Stimulated activated CD4-positive, alpha-beta T cell treated with anti-CD3 and anti-CD28 coated beads, Interleukin-4, amount 100 ng/mL, for 4 hours (primary cell): ENCODE measurements around the gene MST1.

Experiments
- DNase-seq, 2 experiments: peaks; one replicate each; pipeline ENCODE4 v3.0.0-alpha.2; 2020

The MST1 gene

GRCh38 chr3:49689046-49689907, at the start of gene MST1, which contains the start of gene RNF123:
TSS of gene MST1 (minus strand) at chr3:49689474. CDS start at chr3:49688691, 783 bp downstream.
TSS of gene RNF123 (plus strand) at chr3:49689557. CDS start at chr3:49691166, 1,609 bp downstream.
- DNase-seq: peak; percentile 87 to 93

- no peak for DNase-seq
Measured at GRCh38 chr3:49738067-49738713, 48.9 kb upstream of the MST1 start.

GRCh38 chr3:49734752-49735151, 45.5 kb upstream of the MST1 start:
- DNase-seq: no peak

GRCh38 chr3:49733551-49733950, 44.3 kb upstream of the MST1 start:
- no peak for DNase-seq

- no peak for DNase-seq
Measured at GRCh38 chr3:49732597-49732996, 43.3 kb upstream of the MST1 start.

- no peak for DNase-seq
Measured at GRCh38 chr3:49729966-49730609, 40.8 kb upstream of the MST1 start.

DNA sequence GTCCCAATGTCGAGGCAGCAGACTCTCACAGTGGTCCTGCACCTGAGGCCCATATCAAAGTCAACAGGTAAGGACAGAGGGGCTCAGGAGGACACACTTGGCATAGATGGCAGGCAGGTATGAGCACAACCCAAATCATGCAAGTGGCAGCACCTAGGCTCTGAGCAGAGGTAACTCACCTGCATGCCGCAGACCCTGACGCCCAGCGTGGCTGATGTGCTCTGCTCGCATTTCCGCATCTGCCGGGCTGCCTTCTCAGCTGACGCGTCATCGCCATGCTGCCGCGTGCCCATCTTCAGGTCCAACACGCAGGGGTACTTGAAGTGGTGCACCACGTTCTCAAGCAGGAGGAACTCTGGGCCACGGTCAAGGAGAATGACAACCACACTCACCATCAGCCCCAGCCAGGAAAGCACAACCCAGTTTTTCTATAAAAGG, 38.7 kb upstream of the MST1 start:
- no peak for DNase-seq

DNA sequence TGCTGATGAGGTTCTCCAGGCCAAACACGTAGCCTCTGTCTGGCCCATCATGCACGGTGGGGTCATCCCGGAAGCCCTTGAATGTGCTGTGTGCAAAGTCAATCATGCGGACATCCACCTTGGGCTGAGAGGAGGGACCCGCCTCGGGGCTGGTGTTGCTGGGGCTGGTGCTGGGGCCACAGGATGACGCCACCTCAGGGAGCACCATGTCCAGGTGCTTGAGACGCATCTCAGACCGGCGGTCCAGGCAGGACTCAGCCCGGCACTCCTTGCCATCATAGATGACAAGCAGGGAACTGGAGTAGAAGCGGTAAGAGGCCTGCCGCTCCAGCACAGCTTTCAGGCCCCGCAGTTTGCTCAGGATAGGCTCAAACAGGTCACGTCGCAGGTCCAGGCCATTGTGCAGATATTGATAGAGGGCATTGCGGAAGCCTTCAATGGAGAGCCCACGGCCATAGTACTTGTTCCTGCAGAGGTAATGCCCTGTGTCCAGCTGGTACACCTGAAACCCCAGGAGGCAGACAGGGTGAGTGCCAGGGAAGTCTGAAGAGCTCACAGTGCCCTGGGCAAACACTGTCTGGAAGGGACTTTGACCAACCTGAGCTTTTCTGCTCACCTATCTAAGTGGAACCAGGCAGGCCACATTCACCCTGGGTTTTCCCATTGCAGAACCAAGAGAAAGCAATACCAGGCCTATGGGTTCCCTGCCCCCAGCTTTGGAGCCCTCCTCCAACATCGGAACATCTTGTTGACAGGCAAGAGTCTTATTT, 38.1 kb upstream of the MST1 start:
- DNase-seq: no peak

DNA sequence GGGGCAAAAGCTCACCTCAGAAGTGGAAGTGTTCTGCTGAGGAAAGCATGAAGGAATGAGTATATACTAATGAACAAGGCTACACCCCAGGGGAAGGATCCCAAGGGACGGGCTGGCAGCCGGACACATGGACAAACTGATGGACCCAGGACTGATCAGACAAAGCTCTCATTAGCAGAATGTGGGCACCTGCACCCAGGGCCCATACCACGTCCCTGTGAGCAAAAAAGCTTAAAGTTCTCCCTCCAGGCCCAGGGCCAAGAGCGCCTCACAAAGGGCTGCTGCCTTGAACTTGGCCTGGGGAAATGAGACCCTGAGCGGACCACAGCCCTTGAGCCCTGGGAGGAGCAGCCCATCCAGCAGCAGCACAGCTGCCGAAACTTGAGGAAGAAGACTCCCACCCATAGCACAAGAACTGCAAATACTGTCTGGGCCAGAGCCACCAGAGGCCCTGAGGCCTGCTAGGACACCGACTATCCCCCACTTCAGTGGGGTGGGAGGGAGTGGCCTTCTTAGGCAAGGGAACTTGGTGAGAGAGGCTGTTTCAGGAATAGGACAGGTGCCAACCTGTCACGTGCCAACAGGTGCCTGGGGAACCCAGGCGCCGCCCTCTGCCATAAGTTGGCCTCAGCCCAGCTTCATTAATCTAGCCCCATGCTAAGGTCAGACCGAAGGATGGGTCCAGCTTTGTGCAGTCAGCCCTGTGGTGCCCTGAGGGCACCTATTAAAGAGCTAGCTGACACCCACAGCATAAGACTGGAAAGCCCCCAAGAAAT, 36.8 kb upstream of the MST1 start:
- no peak for DNase-seq

DNA sequence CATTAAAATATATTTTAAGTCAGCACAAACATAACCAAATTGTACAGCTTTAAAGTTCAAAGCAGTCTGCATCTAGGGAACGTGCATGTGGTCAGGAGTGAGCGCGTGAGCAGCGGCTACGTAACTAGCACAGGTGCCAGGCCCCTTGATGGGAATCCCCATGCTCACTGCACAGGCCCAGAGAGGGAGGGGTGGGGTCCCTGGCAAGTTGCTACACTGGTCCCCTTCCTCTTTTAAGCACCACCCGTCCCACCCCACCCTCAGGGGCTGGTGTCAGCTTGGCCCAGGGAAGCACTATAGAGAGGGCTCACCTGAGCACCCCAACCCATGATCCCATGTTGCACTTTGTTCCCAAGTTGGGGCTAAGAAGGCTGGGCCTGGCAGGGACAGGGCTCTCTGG, 35.3 kb upstream of the MST1 start:
- DNase-seq: no peak

GRCh38 chr3:49723628-49724551, 34.6 kb upstream of the MST1 start, which contains the start of gene GMPPB:
TSS of gene GMPPB (minus strand) at chr3:49723951. CDS start at chr3:49723726, 225 bp downstream.
- DNase-seq: peak; percentile 89 to 92

- DNase-seq: peak; percentile 52 to 56
Measured at GRCh38 chr3:49723296-49723627, 34.0 kb upstream of the MST1 start.

DNA sequence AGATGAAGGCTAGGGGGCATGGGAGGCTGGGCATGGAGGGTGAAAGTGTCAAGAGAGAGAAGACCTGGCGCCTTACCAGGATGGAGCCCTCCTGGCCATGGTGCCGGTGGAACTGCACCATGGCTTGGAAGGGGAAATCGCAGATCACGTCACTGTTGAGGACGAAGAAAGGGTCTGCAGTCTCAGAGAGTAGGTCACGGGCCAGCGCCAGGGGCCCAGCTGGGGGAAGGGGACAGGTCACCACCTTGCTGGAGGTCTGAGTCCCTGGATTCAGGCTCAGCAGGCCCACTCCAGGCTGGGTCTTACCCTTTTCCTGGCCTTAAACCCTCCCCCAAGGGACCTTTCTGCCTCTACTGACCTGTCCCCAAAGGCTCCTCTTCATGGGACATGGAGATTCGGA, 33.6 kb upstream of the MST1 start:
- DNase-seq: no peak

- no peak for DNase-seq
Measured at GRCh38 chr3:49721896-49722781, 32.9 kb upstream of the MST1 start.

- DNase-seq: no peak
Measured at GRCh38 chr3:49721596-49721895, 32.3 kb upstream of the MST1 start.

GRCh38 chr3:49720855-49721595, 31.8 kb upstream of the MST1 start:
- DNase-seq: no peak

- DNase-seq: peak; percentile 84 to 90
Measured at GRCh38 chr3:49719214-49719884, 30.1 kb upstream of the MST1 start, which contains the start of gene AMIGO3. TSS of gene AMIGO3 (minus strand) at chr3:49719684. CDS start at chr3:49719465, 219 bp downstream.

DNA sequence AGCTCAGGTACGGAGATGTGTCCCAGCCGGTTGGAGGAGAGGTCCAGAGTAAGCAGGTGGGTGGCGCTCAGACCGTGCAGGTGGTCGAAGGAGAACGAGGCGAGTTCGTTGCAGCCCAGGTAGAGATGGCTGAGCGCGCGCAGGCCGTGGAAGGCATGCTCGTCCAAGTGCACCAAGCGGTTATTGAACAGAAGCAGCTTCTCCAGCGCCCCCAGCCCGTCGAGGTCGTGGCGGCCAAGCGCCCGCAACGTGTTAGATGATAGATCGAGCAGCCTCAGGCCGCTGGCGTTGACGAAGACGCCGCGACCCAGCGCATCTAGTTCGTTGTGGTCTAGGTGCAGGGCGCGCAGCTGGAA, 29.6 kb upstream of the MST1 start:
- DNase-seq: peak in 1 of 2 experiments; percentile 24
